DND-41 (cell line): Measurements from ENCODE around the gene FARSA.

Source experiments
- EZH2 ChIP-seq: IDR thresholded peaks from 3 replicates; pipeline ENCODE4 v1.6.1; 2012; ENCODE audit warnings: borderline replicate concordance, low read depth, mild to moderate bottlenecking, moderate library complexity, low read length, inconsistent platforms; ENCODE audit not compliant: severe bottlenecking
- TF ChIP-seq, protein P1 (sequence below): IDR thresholded peaks from 2 replicates; pipeline ENCODE4 v1.5.1; 2012; ENCODE audit warnings: borderline replicate concordance, low read length, moderate library complexity, mild to moderate bottlenecking; ENCODE audit not compliant: poor library complexity, severe bottlenecking; ENCODE audit errors: extremely low read depth

GRCh38 chr19:12940897-12941296 lies 7.4 kb upstream of the FARSA start:
- TF ChIP-seq, protein P1, sequence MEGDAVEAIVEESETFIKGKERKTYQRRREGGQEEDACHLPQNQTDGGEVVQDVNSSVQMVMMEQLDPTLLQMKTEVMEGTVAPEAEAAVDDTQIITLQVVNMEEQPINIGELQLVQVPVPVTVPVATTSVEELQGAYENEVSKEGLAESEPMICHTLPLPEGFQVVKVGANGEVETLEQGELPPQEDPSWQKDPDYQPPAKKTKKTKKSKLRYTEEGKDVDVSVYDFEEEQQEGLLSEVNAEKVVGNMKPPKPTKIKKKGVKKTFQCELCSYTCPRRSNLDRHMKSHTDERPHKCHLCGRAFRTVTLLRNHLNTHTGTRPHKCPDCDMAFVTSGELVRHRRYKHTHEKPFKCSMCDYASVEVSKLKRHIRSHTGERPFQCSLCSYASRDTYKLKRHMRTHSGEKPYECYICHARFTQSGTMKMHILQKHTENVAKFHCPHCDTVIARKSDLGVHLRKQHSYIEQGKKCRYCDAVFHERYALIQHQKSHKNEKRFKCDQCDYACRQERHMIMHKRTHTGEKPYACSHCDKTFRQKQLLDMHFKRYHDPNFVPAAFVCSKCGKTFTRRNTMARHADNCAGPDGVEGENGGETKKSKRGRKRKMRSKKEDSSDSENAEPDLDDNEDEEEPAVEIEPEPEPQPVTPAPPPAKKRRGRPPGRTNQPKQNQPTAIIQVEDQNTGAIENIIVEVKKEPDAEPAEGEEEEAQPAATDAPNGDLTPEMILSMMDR, result no peak
- TF ChIP-seq EZH2, result no peak
